Ascending aorta (tissue), 2 donors: Measurements from ENCODE around the gene HIPK2. TPM values are rescaled to one million over a fixed set of nuclear protein-coding genes. Genes with fewer than 3 reads are reported as not detected.

ENCODE experiments used
- DNase-seq, 2 donors: peaks; one replicate each; pipeline ENCODE4 v3.0.0-alpha.2; 2019; ENCODE audit warnings: low spot score in 2 of 2
- H3K27ac ChIP-seq, 2 donors: fragments of 200-600 bp; sonication (generic); one replicate each; pipeline ENCODE4 v1.5.1; 2016 to 2017; ENCODE audit warnings: mild to moderate bottlenecking in 1 of 2
- H3K27me3 ChIP-seq: fragments of 200-600 bp; sonication (generic); one replicate; pipeline ENCODE4 v1.5.1; 2017
- H3K36me3 ChIP-seq, 2 donors: fragments of 200-600 bp; sonication (generic); one replicate each; pipeline ENCODE4 v1.5.1; 2016
- H3K4me1 ChIP-seq, 2 donors: fragments of 200-600 bp; sonication (generic); one replicate each; pipeline ENCODE4 v1.5.1; 2016 to 2017; ENCODE audit warnings: mild to moderate bottlenecking in 1 of 2
- H3K4me3 ChIP-seq, 2 donors: fragments of 200-600 bp; sonication (generic); one replicate each; pipeline ENCODE4 v1.5.1; 2016 to 2017; ENCODE audit warnings: mild to moderate bottlenecking in 1 of 2
- H3K9me3 ChIP-seq, 2 donors: fragments of 200-600 bp; sonication (generic); one replicate each; pipeline ENCODE4 v1.5.1; 2016
- intact Hi-C: fragments of 100-400 bp; cut with DNase I; formaldehyde crosslinking; loops from one replicate; pipeline ENCODE4 v1.15.1; 2023
- total RNA-seq: library from RNA; depleted of rRNA; stranded (reverse); fragments of >200 nt; gene quantifications from one replicate; pipeline ENCODE4 v1.1.0, GENCODE V29; 2016
- TF ChIP-seq, protein P1 (sequence below), 3 experiments: fragments of 200-600 bp in 2 of 3; fragments of 450-650 bp in 1 of 3; sonication (generic) in 2 of 3; IDR thresholded peaks; one replicate each; pipeline ENCODE4 v1.5.1; 2016 to 2019; ENCODE audit warnings: antibody characterized with exemption in 3 of 3, mild to moderate bottlenecking in 1 of 3, moderate library complexity in 1 of 3

Gene HIPK2
- total RNA-seq, 1 donor from 2014 or later, result 53.9 TPM

DNA sequence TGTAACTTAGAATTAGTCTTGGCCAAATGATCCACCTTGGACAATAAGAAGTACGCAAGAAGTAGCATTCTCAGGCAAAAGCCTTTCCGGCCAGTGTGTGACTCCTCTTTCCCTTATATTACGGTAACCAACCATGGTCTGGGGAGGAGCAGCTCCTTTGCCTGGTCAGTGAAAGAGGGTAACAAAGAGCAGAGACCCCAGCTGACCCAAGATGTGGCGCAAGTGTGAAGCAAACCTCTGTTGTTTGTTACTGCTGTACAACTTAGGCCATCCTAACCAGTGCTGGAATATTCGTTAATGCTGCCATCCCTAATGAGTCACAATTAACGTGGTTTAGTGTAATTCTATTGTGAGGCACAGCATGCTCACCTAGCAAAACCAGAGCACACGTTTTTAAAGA lies 44.0 kb downstream of the HIPK2 start:
- DNase-seq, result no peak
- Histone ChIP-seq H3K36me3 (no peaks in the 10 kb centered on the region), H3K9me3 (no peaks in the 10 kb centered on the region), H3K4me3 (no peak overlapping the region), H3K27ac (peak overlapping the region; percentile 96), H3K27me3 (no peaks in the 10 kb centered on the region), H3K4me1 (peaks cover 41 to 79% of the 10 kb centered on the region in 2 donors)
- TF ChIP-seq, protein P1, sequence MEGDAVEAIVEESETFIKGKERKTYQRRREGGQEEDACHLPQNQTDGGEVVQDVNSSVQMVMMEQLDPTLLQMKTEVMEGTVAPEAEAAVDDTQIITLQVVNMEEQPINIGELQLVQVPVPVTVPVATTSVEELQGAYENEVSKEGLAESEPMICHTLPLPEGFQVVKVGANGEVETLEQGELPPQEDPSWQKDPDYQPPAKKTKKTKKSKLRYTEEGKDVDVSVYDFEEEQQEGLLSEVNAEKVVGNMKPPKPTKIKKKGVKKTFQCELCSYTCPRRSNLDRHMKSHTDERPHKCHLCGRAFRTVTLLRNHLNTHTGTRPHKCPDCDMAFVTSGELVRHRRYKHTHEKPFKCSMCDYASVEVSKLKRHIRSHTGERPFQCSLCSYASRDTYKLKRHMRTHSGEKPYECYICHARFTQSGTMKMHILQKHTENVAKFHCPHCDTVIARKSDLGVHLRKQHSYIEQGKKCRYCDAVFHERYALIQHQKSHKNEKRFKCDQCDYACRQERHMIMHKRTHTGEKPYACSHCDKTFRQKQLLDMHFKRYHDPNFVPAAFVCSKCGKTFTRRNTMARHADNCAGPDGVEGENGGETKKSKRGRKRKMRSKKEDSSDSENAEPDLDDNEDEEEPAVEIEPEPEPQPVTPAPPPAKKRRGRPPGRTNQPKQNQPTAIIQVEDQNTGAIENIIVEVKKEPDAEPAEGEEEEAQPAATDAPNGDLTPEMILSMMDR (IDR thresholded peaks at IDR 0.05), result no peak
- intact Hi-C loops, result loop anchor here (2.0 to 5.0 kb wide), 3 partner anchors 53 to 391 kb away; partner anchors contain the start of genes FMC1 and LUC7L2

GRCh38 chr7:139732471-139733167 lies 45.2 kb downstream of the HIPK2 start:
- intact Hi-C loops, result loop anchor here (2.0 to 5.0 kb wide), 3 partner anchors 52 to 390 kb away; partner anchors contain the start of genes FMC1 and LUC7L2
- Histone ChIP-seq H3K9me3 (no peaks in the 10 kb centered on the region), H3K4me1 (peaks cover 35 to 71% of the 10 kb centered on the region in 2 donors), H3K27me3 (no peaks in the 10 kb centered on the region), H3K27ac (peak overlapping the region; percentile 96), H3K36me3 (no peaks in the 10 kb centered on the region), H3K4me3 (peak overlapping the region in 1 of 2 donors; percentile 16)
- TF ChIP-seq, protein P1 (IDR thresholded peaks at IDR 0.05), result no peak
- DNase-seq, result peak in 1 of 2 donors; percentile 60

DNA sequence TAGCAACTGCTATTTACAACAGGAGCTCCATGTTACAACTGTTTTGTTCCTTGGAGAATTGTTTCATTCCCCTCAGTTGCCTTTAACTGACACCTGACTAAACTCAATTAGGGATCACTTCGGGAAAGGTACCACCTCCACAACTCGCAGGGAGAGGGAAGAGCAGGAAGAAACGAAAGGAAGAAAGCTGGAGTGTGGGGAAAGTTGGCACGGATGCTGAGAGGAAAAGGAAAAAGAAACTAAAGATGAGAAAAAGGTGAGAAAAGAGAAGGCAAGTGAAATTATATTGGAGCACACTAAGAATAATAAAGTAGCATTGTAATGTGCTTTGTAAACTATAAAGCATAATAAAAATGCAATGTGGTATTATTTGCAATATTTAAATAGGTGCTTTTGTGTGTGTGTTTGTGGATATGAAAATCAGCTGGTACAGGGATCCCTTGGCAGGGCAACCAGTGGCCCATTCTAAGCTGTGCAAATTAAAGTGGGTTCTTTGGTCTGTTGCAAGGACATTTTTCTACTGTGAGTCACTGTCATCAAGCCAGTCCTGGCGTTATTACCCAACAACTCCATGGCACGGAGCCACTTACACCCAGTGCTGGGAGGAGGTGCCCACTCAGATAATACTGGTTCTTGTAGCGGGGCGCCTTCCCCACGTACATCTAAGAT lies 45.9 kb downstream of the HIPK2 start:
- Histone ChIP-seq H3K4me1 (peaks cover 35 to 71% of the 10 kb centered on the region in 2 donors), H3K9me3 (no peaks in the 10 kb centered on the region), H3K27ac (peak overlapping the region; percentile 96), H3K36me3 (no peaks in the 10 kb centered on the region), H3K4me3 (peak overlapping the region; percentile 24 to 37), H3K27me3 (no peaks in the 10 kb centered on the region)
- peak; percentile 76 to 98 for DNase-seq
- TF ChIP-seq, protein P1 (IDR thresholded peaks at IDR 0.05), result no peak
- intact Hi-C loops, result loop anchor here (2.0 to 5.0 kb wide), 3 partner anchors 51 to 390 kb away; partner anchors contain the start of genes FMC1 and LUC7L2

DNA sequence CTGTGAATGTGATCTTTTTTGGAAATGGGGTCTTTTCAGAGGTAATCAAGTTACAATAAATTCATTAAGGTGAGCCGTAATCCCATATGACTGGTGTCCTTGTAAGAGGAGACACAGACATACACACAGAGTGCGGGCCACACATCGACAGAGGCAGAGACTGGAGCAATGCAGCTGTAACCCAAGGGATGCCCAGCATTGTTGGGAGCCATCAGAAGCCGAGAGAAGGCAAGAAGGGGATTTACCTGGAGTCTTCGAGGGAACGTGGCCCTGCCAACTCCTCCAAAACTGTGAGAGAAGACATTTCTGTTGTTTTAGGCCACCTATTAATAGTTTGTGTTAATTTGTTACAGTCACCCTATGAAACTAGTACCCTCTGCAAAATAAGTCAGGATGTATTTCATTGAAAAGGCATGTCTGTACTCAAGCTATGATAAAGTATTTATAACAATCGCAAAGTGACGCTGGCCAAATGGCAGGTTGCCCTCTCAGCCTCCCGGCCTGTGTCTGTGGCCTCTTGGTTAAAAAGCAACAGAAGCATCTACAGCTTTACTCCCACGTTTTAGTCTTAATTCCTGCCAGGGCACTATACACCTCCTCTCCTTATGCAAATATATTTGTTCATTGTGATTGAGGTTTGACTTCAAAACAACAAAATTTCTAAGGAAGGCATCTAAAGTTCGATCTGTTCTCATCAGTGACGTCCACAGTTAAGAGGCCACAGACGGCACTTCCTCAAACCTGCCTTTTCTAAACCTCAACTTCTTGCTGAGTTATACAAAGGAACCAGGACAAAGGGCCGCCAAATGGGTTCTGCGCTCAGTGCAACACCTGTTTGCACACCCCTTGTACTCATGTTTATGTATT lies 46.8 kb downstream of the HIPK2 start:
- TF ChIP-seq, protein P1 (IDR thresholded peaks at IDR 0.05), result no peak
- intact Hi-C loops, result loop anchor here (5.0 kb wide), 2 partner anchors 374 to 389 kb away; partner anchors contain the start of genes FMC1 and LUC7L2
- Histone ChIP-seq H3K4me3 (peak overlapping the region in 1 of 2 donors; percentile 37), H3K9me3 (no peaks in the 10 kb centered on the region), H3K36me3 (no peaks in the 10 kb centered on the region), H3K27ac (peak overlapping the region; percentile 96), H3K4me1 (peaks cover 34 to 66% of the 10 kb centered on the region in 2 donors), H3K27me3 (no peaks in the 10 kb centered on the region)
- DNase-seq, result peak in 1 of 2 donors; percentile 86

DNA sequence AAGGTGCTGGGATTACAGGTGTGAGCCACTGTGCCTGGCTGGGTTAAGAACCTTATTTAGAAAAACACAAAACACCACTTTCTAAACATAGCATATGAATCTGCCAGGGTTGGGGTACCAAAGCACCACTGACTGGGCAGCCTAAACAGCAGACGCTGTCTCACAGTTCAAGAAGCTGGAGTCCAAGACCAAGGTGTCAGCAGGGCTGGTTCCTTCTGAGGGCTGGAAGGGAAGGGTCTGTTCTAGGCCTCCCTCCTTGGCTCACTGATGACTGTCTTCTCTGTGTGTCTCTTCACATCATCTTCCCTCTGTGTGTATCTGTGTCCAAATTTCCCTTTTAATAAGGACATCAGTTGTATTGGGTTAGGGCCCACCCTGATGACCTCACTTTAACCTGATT lies 49.6 kb downstream of the HIPK2 start:
- intact Hi-C loops, result no loop called here
- Histone ChIP-seq H3K27ac (peak overlapping the region in 1 of 2 donors; percentile 96), H3K4me1 (peaks cover 24 to 49% of the 10 kb centered on the region in 2 donors), H3K36me3 (no peaks in the 10 kb centered on the region), H3K9me3 (no peaks in the 10 kb centered on the region), H3K4me3 (no peak overlapping the region), H3K27me3 (no peaks in the 10 kb centered on the region)
- no peak for DNase-seq
- TF ChIP-seq, protein P1 (IDR thresholded peaks at IDR 0.05), result no peak
